Subcutaneous adipose tissue (tissue), 4 donors: ENCODE data around the gene TSPAN32. TPM values are rescaled to one million over a fixed set of nuclear protein-coding genes. Genes with fewer than 3 reads are reported as not detected.

Experiments used
- total RNA-seq, 4 donors: library from RNA; depleted of rRNA; stranded (reverse); fragments of >200 nt; gene quantifications; one replicate each; pipeline ENCODE4 v1.1.0, GENCODE V29; 2016
- TF ChIP-seq, protein P1 (sequence below): fragments of 450-650 bp; IDR thresholded peaks from one replicate; pipeline ENCODE4 v1.5.1; 2016; ENCODE audit warnings: low read depth, mild to moderate bottlenecking, control low read depth, antibody characterized with exemption, moderate library complexity

Gene TSPAN32
- total RNA-seq, 4 donors from 2014 or later: 2.1 to 2.6 (median 2.5) TPM; not detected in 1

GRCh38 chr11:2264366-2265053 lies 37.3 kb upstream of the TSPAN32 start:
- TF ChIP-seq, protein P1, sequence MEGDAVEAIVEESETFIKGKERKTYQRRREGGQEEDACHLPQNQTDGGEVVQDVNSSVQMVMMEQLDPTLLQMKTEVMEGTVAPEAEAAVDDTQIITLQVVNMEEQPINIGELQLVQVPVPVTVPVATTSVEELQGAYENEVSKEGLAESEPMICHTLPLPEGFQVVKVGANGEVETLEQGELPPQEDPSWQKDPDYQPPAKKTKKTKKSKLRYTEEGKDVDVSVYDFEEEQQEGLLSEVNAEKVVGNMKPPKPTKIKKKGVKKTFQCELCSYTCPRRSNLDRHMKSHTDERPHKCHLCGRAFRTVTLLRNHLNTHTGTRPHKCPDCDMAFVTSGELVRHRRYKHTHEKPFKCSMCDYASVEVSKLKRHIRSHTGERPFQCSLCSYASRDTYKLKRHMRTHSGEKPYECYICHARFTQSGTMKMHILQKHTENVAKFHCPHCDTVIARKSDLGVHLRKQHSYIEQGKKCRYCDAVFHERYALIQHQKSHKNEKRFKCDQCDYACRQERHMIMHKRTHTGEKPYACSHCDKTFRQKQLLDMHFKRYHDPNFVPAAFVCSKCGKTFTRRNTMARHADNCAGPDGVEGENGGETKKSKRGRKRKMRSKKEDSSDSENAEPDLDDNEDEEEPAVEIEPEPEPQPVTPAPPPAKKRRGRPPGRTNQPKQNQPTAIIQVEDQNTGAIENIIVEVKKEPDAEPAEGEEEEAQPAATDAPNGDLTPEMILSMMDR: no peak

GRCh38 chr11:2265396-2265795 lies 36.4 kb upstream of the TSPAN32 start:
- TF ChIP-seq, protein P1: no peak

- TF ChIP-seq, protein P1: no peak
Observed at GRCh38 chr11:2265854-2266585, 35.8 kb upstream of the TSPAN32 start.

- TF ChIP-seq, protein P1: no peak
Observed at GRCh38 chr11:2266586-2267305, 35.1 kb upstream of the TSPAN32 start.

GRCh38 chr11:2267306-2267850 lies 34.4 kb upstream of the TSPAN32 start:
- TF ChIP-seq, protein P1: no peak

GRCh38 chr11:2267851-2268728 lies 33.7 kb upstream of the TSPAN32 start:
- TF ChIP-seq, protein P1: no peak
